Calu3 (cell line): ENCODE results near the gene COL4A2. TPM values are rescaled to one million over a fixed set of nuclear protein-coding genes. Genes with fewer than 3 reads are reported as not detected.

Experiments
- BruUV-seq: library from RNA; stranded (reverse); fragments of 400-500 nt; replicated peaks from 2 replicates; lab custom pipeline; 2021; lab: Mats Ljungman, UMichigan
- CTCF ChIA-PET: fragments of 300-600 bp; sonication (Branson Sonifier 250); formaldehyde crosslinking; loops from one replicate; lab custom pipeline; 2022; ENCODE audit warnings: antibody characterized with exemption; lab: Charles Lee
- DNase-seq: peaks from one replicate; pipeline ENCODE4 v3.0.0; 2022
- H3K27ac Mint-ChIP-seq: one replicate; pipeline ENCODE4 v1.8.0; 2022; ENCODE audit warnings: mixed read lengths; ENCODE audit not compliant: unreplicated experiment
- H3K27me3 Mint-ChIP-seq: one replicate; pipeline ENCODE4 v1.8.0; 2022; ENCODE audit warnings: mixed read lengths; ENCODE audit not compliant: unreplicated experiment
- H3K36me3 Mint-ChIP-seq: one replicate; pipeline ENCODE4 v1.8.0; 2022; ENCODE audit warnings: mild to moderate bottlenecking, moderate library complexity, mixed read lengths; ENCODE audit not compliant: insufficient read depth, unreplicated experiment
- H3K4me1 Mint-ChIP-seq: one replicate; pipeline ENCODE4 v1.8.0; 2022; ENCODE audit warnings: mild to moderate bottlenecking, low read depth, mixed read lengths; ENCODE audit not compliant: unreplicated experiment
- H3K4me3 Mint-ChIP-seq: one replicate; pipeline ENCODE4 v1.8.0; 2022; ENCODE audit warnings: mild to moderate bottlenecking, low read depth, moderate library complexity, mixed read lengths; ENCODE audit not compliant: unreplicated experiment
- H3K9me3 Mint-ChIP-seq: one replicate; pipeline ENCODE4 v1.8.0; 2022; ENCODE audit warnings: low read depth, mixed read lengths; ENCODE audit not compliant: unreplicated experiment
- intact Hi-C: fragments of 100-400 bp; cut with micrococcal nuclease; formaldehyde crosslinking; loops from one replicate; pipeline ENCODE4 v1.10.0; 2022; ENCODE audit not compliant: unreplicated experiment
- total RNA-seq: library from RNA; stranded (reverse); gene quantifications from 2 replicates; pipeline ENCODE4 v1.2.3, GENCODE V29; 2022
- TF ChIP-seq, protein P1 (sequence below): fragments of 200-600 bp; IDR thresholded peaks from one replicate; pipeline ENCODE4 v1.8.0; 2022; ENCODE audit warnings: antibody characterized with exemption; ENCODE audit not compliant: unreplicated experiment

COL4A2 gene
- total RNA-seq, 1 experiment from 2014 or later, result 0.42 TPM

GRCh38 chr13:110286833-110287819 is 20.0 kb upstream of the COL4A2 start:
- Mint-ChIP-seq H3K4me3 (no peak overlapping the region), H3K9me3 (no peaks in the 10 kb centered on the region), H3K27me3 (no peaks in the 10 kb centered on the region), H3K36me3 (no peaks in the 10 kb centered on the region), H3K4me1 (no peaks in the 10 kb centered on the region), H3K27ac (no peak overlapping the region)
- no TSS peak for BruUV-seq
- no peak for DNase-seq
- intact Hi-C loops, result no loop called here
- TF ChIP-seq, protein P1, sequence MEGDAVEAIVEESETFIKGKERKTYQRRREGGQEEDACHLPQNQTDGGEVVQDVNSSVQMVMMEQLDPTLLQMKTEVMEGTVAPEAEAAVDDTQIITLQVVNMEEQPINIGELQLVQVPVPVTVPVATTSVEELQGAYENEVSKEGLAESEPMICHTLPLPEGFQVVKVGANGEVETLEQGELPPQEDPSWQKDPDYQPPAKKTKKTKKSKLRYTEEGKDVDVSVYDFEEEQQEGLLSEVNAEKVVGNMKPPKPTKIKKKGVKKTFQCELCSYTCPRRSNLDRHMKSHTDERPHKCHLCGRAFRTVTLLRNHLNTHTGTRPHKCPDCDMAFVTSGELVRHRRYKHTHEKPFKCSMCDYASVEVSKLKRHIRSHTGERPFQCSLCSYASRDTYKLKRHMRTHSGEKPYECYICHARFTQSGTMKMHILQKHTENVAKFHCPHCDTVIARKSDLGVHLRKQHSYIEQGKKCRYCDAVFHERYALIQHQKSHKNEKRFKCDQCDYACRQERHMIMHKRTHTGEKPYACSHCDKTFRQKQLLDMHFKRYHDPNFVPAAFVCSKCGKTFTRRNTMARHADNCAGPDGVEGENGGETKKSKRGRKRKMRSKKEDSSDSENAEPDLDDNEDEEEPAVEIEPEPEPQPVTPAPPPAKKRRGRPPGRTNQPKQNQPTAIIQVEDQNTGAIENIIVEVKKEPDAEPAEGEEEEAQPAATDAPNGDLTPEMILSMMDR, result no peak
- CTCF ChIA-PET, result no interaction called here

- Mint-ChIP-seq H3K27me3 (no peaks in the 10 kb centered on the region), H3K4me3 (no peak overlapping the region), H3K36me3 (no peaks in the 10 kb centered on the region), H3K27ac (no peak overlapping the region), H3K4me1 (no peaks in the 10 kb centered on the region), H3K9me3 (no peaks in the 10 kb centered on the region)
- no TSS peak for BruUV-seq
- TF ChIP-seq, protein P1, result no peak
- intact Hi-C loops, result no loop called here
- CTCF ChIA-PET, result no interaction called here
- DNase-seq, result no peak
These were observed 17.9 kb upstream of the COL4A2 start for GRCh38 chr13:110289174-110289573.

GRCh38 chr13:110289661-110290060 is 17.4 kb upstream of the COL4A2 start:
- H3K4me3 Mint-ChIP-seq, result no peak overlapping the region
- no peak for DNase-seq
- BruUV-seq, result no TSS peak
- CTCF ChIA-PET, result no interaction called here
- no peak overlapping the region for H3K27ac Mint-ChIP-seq
- H3K36me3 Mint-ChIP-seq, result no peaks in the 10 kb centered on the region
- H3K27me3 Mint-ChIP-seq, result no peaks in the 10 kb centered on the region
- no peaks in the 10 kb centered on the region for H3K9me3 Mint-ChIP-seq
- H3K4me1 Mint-ChIP-seq, result no peaks in the 10 kb centered on the region
- TF ChIP-seq, protein P1, result no peak
- intact Hi-C loops, result no loop called here

DNA sequence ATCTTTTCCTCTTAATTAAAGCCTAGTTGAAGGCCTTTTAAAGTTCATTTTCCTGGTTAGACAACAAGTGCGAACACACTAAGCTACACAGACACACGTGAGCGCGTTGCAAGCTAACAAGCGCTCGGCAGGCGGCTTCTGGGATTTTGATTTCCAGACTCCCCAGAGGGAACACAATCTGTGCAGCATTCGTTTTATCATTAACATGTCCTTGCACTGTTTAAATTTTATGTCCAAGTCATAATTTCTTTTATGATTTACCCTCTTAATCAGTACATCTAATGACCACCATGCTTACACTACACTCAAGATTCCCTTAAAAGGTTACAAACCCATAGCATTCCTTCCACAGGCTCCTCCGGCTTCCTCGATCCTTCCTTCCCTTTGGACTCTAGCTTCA is 16.9 kb upstream of the COL4A2 start:
- intact Hi-C loops, result no loop called here
- Mint-ChIP-seq H3K4me3 (no peak overlapping the region), H3K27ac (no peak overlapping the region), H3K9me3 (no peaks in the 10 kb centered on the region), H3K4me1 (no peaks in the 10 kb centered on the region), H3K27me3 (no peaks in the 10 kb centered on the region), H3K36me3 (no peaks in the 10 kb centered on the region)
- no peak for DNase-seq
- CTCF ChIA-PET, result no interaction called here
- no TSS peak for BruUV-seq
- TF ChIP-seq, protein P1, result no peak
